Activated CD4-positive, CD25-positive, alpha-beta regulatory T cell treated with anti-CD3 and anti-CD28 coated beads, Interleukin-2, amount 50 U/mL, for 72 hours (primary cell): ENCODE data around the gene C3orf18.
"Not testable (repeated sequence)": the region's sequence is repeated elsewhere in the genome, so short reads cannot be mapped to it uniquely, and the experiment has no call there.

Source experiments
- DNase-seq: peaks from one replicate; pipeline ENCODE4 v3.0.0; 2021

C3orf18 gene

DNA sequence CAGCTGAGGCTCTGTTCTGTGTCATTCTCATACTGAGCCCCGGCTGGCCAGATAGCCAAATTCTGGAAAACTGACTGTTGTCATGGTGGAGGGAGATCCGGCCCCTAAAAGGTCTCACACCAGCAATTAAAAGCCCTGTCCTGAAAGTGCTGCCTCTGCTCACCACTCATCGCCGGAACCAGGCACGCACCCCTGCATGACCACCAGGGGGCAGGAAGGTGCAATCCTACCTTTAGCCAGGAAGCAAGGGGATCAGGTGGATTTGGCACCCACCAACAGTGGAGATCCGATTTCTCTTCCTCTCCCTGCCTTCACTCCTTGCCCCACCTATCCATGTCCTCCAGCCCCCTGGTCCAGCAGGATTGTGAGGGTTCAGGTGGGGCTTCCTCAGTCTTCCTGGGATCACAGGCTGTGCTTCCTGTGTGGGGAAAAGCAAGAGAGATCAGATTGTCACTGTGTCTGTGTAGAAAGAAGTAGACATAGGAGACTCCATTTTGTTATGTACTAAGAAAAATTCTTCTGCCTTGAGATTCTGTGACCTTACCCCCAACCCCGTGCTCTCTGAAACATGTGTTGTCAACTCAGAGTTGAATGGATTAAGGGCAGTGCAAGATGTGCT is 48.0 kb downstream of the C3orf18 start:
- peak; percentile 78 for DNase-seq

DNA sequence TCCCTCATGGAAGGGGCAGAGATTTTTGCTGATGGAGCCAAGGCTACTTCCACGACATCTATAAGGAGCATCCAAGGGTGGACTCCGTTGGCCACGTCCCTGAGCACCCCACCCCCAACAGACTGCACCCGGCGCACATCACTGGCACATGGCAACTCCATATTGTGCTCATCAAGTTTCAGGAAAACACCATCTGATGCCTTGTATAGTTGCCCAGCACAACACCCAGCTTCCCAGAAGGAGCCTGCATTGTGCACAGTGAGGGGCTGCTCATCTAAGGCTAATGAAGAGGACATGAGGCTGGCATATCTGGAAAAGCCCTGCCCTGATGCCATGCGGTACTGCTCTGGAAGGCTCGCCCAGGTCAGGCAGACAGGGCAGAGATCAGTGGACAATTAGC is 49.1 kb downstream of the C3orf18 start:
- no peak for DNase-seq

DNA sequence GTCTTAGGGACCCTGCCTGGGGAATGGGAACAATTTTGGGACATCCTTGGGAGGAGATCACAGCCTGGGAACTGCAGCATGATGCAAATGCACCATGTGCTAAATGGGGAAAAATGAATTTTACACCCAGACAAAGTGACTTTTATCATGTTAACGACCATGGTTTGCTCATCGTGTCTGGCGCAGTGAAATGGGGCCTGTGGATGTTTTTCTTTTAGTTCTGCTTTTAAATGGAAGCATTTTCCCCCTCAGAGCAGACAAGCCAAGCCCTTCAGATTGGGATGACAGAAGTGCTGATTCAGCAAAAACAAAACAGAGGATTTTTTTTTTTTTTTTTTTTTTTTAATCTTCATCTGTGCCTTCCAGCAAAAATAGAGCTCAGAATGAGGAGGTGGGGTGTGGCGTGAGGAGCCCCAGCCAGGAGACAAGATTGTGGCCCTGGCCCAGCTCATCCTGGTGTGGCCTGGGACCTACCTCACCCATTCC is 49.8 kb downstream of the C3orf18 start:
- DNase-seq, result no peak

DNA sequence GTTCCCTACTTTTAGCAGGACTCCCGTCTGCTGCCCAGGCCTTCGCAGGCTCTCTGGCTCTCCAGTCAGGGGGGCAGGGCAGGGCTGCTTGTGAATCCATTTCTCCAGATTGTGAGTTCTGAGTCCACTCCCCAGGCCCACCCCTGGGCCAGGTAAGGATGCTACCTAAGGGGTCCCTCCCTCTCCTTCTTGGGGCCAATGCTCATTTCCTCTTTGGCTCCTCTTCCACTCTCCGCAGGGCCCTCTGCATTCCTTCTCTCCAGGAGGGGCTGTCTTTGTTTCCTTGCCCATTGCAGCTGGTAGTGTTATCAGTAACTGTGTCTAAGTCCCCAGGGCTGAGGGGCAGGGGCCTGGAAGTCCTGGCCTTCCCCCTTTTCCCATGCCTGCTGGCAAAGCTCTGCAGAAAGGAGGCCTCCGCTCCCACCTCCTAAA is 51.1 kb downstream of the C3orf18 start:
- no peak for DNase-seq

DNA sequence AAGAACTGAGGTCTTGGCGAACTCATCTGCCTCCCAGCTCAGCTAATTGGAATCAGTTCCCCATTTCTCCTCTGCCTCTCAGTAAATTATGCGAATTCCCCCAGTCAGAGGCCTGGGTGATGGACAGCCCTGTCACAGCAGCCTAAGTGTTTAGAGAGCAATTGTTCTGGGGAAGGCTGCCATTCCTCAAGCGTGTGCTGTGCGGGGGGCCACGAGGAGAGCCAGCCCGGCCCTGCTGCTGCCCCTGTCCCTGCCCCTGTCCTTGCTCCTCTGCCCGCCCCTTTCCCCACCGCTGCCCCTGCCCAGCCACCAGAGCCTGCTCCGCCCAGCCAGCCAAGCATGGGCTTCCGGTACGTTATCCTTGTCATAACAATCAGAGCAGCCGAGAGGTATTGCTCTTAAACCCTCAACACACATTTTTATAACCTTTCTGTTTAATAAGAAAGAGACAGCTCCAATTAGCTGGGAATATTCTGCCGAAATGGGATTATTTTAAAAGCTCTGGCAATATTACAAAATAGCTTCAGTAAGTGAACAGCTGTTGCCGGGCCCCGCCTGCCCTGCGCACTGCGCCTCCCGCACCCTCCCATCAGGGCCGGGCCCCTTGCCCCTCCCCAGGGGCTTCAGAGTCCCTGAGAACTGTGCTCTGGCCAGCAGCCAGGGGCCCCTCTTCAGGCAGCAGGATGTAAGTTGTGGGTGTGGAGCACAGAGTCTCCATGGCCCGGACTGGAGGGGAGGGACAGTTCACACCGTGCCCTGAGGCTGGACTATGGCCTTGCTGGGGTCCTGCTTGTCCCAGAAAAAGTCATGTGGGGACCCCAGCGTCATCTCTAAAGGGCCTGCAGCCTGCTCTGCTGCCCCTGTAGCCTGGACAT is 51.7 kb downstream of the C3orf18 start:
- DNase-seq, result no peak

DNA sequence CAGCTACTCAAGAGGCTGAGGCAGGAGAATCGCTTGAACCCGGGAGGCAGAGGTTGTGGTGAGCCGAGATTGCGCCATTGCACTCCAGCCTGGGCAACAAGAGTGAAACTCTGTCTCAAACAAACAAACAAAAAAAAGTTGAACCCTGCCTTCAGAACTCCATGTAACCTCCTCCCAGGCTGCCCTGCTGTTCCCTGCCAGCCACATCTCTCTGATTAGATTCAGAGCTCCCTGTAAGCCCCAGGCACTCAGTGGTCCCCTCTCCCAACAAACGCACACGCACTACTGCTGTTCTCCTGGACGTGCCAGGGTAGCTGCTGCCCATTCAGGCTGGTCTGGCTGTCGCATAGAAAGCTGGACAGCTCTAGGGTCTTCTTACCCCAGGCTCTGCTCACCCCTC is 54.6 kb downstream of the C3orf18 start:
- not testable (repeated sequence) for DNase-seq

DNA sequence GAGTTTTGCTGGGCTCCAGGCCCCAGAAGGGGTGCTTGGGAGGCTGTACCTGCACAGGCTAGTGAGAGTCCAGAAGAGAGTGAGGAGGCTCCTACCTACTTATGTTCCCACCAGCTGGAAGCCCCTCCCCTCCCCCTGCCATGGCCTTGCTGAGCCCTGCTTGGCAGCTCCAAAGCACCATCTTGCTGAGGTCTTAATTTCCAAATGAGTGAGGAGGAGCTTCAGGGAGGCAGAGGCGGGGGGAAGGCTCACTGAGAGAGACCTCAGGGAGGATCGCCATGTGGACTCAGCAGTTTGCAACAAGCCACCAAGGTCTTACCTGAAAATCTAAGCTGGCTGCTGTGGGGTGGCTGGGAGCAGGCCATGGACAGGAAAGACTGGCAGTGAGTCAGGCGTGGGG is 55.4 kb downstream of the C3orf18 start:
- no peak for DNase-seq

DNA sequence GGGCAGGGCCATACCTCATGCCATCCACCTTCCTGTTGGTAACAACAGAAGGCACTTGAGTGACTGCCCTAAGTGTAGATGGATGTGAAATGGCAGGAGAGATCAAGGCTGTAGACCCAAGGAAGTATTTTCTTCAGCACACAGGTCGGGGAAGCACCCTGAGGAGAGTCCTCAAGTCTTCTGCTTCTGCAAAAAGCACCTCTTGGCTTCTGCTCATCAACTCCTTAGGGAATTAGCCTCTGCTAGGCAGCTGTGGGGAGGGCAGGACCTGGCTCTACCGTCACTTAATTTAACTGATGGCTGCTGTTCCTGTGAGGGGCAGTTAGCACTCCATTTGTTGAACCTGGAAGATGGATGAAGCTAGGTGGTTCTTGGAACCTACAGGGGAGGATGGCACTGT is 57.2 kb downstream of the C3orf18 start:
- no peak for DNase-seq

DNA sequence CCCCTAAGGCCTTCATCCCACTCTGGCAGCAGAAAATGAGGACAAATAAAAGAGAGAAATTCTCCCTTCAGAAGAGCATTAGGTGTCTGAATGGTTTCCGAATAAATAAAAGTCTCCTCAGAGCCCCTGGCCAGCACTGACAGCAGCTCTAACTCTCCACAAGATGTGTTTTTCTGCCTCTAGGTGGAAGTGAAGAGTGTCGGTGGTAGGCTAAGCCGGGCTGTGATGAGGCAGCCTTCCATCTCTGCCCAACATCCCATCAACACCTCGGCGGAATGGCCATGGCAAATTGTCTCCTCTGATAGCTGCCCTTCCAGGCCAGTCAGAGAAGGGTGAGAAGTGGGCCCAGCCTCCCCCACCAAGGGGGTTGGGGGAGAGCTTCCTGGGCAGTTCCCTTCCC is 57.8 kb downstream of the C3orf18 start:
- DNase-seq, result no peak

DNA sequence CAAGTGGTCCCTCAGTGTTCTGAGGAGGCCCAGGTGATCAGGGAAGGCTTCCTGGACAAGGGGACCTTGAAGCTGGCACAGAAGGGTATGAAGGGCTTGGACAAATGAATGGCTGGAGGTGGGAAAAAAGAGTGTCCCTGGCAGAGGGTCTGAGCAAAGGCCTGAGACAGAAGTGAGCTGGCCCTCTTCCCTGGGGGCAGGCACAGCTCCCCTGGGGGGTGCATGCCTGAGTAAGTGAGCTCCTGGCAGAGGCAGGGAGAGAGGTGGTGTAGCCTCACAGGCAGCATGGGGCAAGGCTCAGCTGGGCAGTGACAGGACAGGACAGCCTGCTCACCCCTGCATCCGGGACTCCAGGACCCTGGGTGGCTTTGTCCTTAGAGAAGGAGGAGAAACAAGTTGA is 58.7 kb downstream of the C3orf18 start:
- DNase-seq, result no peak
